Tibial nerve (tissue), 4 donors: ENCODE data around the gene CCDC24. TPM values are rescaled to one million over a fixed set of nuclear protein-coding genes. Genes with fewer than 3 reads are reported as not detected.

Experiments
- DNase-seq, 2 donors: peaks; one replicate each; pipeline ENCODE4 v3.0.0-alpha.2; 2019; ENCODE audit warnings: low spot score in 2 of 2
- H3K27ac ChIP-seq, 4 donors: fragments of 200-600 bp; sonication (generic) in 3 of 4; one replicate each; pipeline ENCODE4 v1.5.1; 2017 to 2019; ENCODE audit warnings: mild to moderate bottlenecking in 1 of 4
- H3K27me3 ChIP-seq, 2 donors: fragments of 200-600 bp; sonication (generic) in 1 of 2; one replicate each; pipeline versions ENCODE4 v1.5.1 to v1.6.0; 2017 to 2019
- H3K36me3 ChIP-seq, 3 donors: fragments of 200-600 bp; sonication (generic); one replicate each; pipeline ENCODE4 v1.5.1; 2018 to 2019
- H3K4me1 ChIP-seq, 4 donors: fragments of 200-600 bp; sonication (generic) in 3 of 4; one replicate each; pipeline ENCODE4 v1.5.1; 2017 to 2019
- H3K4me3 ChIP-seq, 4 donors: fragments of 200-600 bp; sonication (generic) in 3 of 4; one replicate each; pipeline ENCODE4 v1.5.1; 2017 to 2019; ENCODE audit warnings: mild to moderate bottlenecking in 1 of 4, moderate library complexity in 1 of 4
- H3K9me3 ChIP-seq, 4 donors: fragments of 200-600 bp; sonication (generic) in 3 of 4; one replicate each; pipeline ENCODE4 v1.5.1; 2017 to 2019
- CTCF ChIP-seq, 5 experiments: fragments of 200-600 bp in 3 of 5; fragments of 450-650 bp in 2 of 5; sonication (generic) in 3 of 5; IDR thresholded peaks; one replicate each; pipeline ENCODE4 v1.5.1; 2016 to 2019; ENCODE audit warnings: antibody characterized with exemption in 5 of 5, mild to moderate bottlenecking in 3 of 5, moderate library complexity in 2 of 5
- EP300 ChIP-seq, 2 donors: sonication (generic); formaldehyde crosslinking; IDR thresholded peaks; one replicate each; pipeline ENCODE4 v1.6.1; 2017; ENCODE audit warnings: antibody characterized with exemption in 2 of 2, mild to moderate bottlenecking in 1 of 2
- POLR2A ChIP-seq, 2 donors: fragments of 450-650 bp; IDR thresholded peaks; one replicate each; pipeline ENCODE4 v1.6.1; 2017; ENCODE audit warnings: antibody characterized with exemption in 2 of 2, mild to moderate bottlenecking in 2 of 2, moderate library complexity in 2 of 2
- WGBS, 2 donors: methylation state at CpG; one replicate each; pipeline ENCODE4 v1.1.5; 2018; 5-methylcytosine and 5-hydroxymethylcytosine counted together
- total RNA-seq, 4 donors: library from RNA; depleted of rRNA; stranded (reverse); fragments of >200 nt; gene quantifications; one replicate each; pipeline ENCODE4 v1.1.0, GENCODE V29; 2016

Gene CCDC24
- total RNA-seq, 4 donors from 2014 or later = 5.4 to 18.8 (median 8.9) TPM

- 87 to 89% methylated on average over 6 to 7 of the region's 7 CpGs for WGBS, 2 donors
- H3K4me1 ChIP-seq = peaks cover 0 to 19% (median 0%) of the 10 kb centered on the region in 4 donors
- TF ChIP-seq CTCF (IDR thresholded peaks at IDR 0.05) = no peak
- TF ChIP-seq POLR2A (IDR thresholded peaks at IDR 0.05) = no peak
- no peak for TF ChIP-seq EP300 (IDR thresholded peaks at IDR 0.05)
- no peak overlapping the region for H3K27ac ChIP-seq
- H3K27me3 ChIP-seq = no peaks in the 10 kb centered on the region
- no peaks in the 10 kb centered on the region for H3K9me3 ChIP-seq
- H3K36me3 ChIP-seq = peaks cover 0 to 67% (median 9%) of the 10 kb centered on the region in 3 donors
- DNase-seq = no peak
- H3K4me3 ChIP-seq = no peak overlapping the region
Measured at GRCh38 chr1:43957407-43958040, 33.9 kb upstream of the CCDC24 start.

- Histone ChIP-seq H3K4me3 (no peak overlapping the region), H3K4me1 (peaks cover 0 to 13% (median 0%) of the 10 kb centered on the region in 4 donors), H3K27me3 (no peaks in the 10 kb centered on the region), H3K36me3 (peaks cover 0 to 78% (median 9%) of the 10 kb centered on the region in 3 donors), H3K9me3 (no peaks in the 10 kb centered on the region), H3K27ac (no peak overlapping the region)
- WGBS, 2 donors = 64 to 69% methylated on average over 9 of the region's 9 CpGs
- DNase-seq = no peak
- no peak for TF ChIP-seq EP300 (IDR thresholded peaks at IDR 0.05)
- no peak for TF ChIP-seq POLR2A (IDR thresholded peaks at IDR 0.05)
- TF ChIP-seq CTCF (IDR thresholded peaks at IDR 0.05) = no peak
Measured at GRCh38 chr1:43958351-43959255, 32.8 kb upstream of the CCDC24 start.

GRCh38 chr1:43960798-43961197 is 30.6 kb upstream of the CCDC24 start:
- TF ChIP-seq POLR2A (IDR thresholded peaks at IDR 0.05) = no peak
- TF ChIP-seq CTCF (IDR thresholded peaks at IDR 0.05) = no peak
- TF ChIP-seq EP300 (IDR thresholded peaks at IDR 0.05) = no peak

GRCh38 chr1:43961692-43962091 is 29.7 kb upstream of the CCDC24 start:
- no peak for DNase-seq
- WGBS, 2 donors = 70 to 82% methylated on average over 3 of the region's 3 CpGs
- no peak for TF ChIP-seq CTCF (IDR thresholded peaks at IDR 0.05)

More at GRCh38 chr1:43960798-43961197, 30.6 kb upstream of the CCDC24 start:
- H3K27me3 ChIP-seq = no peaks in the 10 kb centered on the region
- H3K36me3 ChIP-seq = peaks cover 0 to 93% (median 9%) of the 10 kb centered on the region in 3 donors
- H3K4me3 ChIP-seq = no peak overlapping the region
- no peak overlapping the region for H3K27ac ChIP-seq
- WGBS, 2 donors = 89 to 90% methylated on average over 7 to 8 of the region's 8 CpGs
- no peaks in the 10 kb centered on the region for H3K9me3 ChIP-seq
- no peak for DNase-seq
- H3K4me1 ChIP-seq = peaks cover 0 to 7% (median 0%) of the 10 kb centered on the region in 4 donors

GRCh38 chr1:43962324-43962723 is 29.1 kb upstream of the CCDC24 start:
- no peak for DNase-seq
- no peak overlapping the region for H3K4me3 ChIP-seq
- TF ChIP-seq EP300 (IDR thresholded peaks at IDR 0.05) (no peak), CTCF (IDR thresholded peaks at IDR 0.05) (no peak), POLR2A (IDR thresholded peaks at IDR 0.05) (no peak)
- peaks cover 0 to 7% (median 0%) of the 10 kb centered on the region in 4 donors for H3K4me1 ChIP-seq
- H3K27me3 ChIP-seq = no peaks in the 10 kb centered on the region
- WGBS, 2 donors = 46 to 52% methylated on average over 2 of the region's 2 CpGs
- peak overlapping the region in 1 of 4 donors; percentile 12 for H3K27ac ChIP-seq
- H3K9me3 ChIP-seq = no peaks in the 10 kb centered on the region
- H3K36me3 ChIP-seq = peaks cover 0 to 94% (median 8%) of the 10 kb centered on the region in 3 donors

More at GRCh38 chr1:43961692-43962091, 29.7 kb upstream of the CCDC24 start:
- Histone ChIP-seq H3K9me3 (no peaks in the 10 kb centered on the region), H3K27ac (peak overlapping the region in 1 of 4 donors; percentile 12), H3K4me1 (peaks cover 0 to 7% (median 0%) of the 10 kb centered on the region in 4 donors), H3K27me3 (no peaks in the 10 kb centered on the region), H3K4me3 (no peak overlapping the region), H3K36me3 (peaks cover 0 to 94% (median 9%) of the 10 kb centered on the region in 3 donors)
